ENCODE results near the gene REST.

- no peak for TF ChIP-seq CTCF (optimal IDR thresholded peaks at IDR 0.05 in 1 of 3, IDR thresholded peaks at IDR 0.05 in 1 of 3, conservative IDR thresholded peaks at IDR 0.05 in 1 of 3; ENCODE audit: extremely low read depth in 1 of 3, insufficient read depth in 2 of 3, low read length in 3 of 3)
- TF ChIP-seq EZH2 (IDR thresholded peaks at IDR 0.05; ENCODE audit: low read length): no peak
These were observed 105.9 kb downstream of the REST start for GRCh38 chr4:57013543-57014120.

All from keratinocyte (primary cell).